ENCODE data around the gene B4GAT1.
A peak's percentile ranks its signal among the peaks of the same experiment; 100 is the strongest.
"Not testable (repeated sequence)": the region's sequence is repeated elsewhere in the genome, so short reads cannot be mapped to it uniquely, and the experiment has no call there.

The B4GAT1 gene

DNA sequence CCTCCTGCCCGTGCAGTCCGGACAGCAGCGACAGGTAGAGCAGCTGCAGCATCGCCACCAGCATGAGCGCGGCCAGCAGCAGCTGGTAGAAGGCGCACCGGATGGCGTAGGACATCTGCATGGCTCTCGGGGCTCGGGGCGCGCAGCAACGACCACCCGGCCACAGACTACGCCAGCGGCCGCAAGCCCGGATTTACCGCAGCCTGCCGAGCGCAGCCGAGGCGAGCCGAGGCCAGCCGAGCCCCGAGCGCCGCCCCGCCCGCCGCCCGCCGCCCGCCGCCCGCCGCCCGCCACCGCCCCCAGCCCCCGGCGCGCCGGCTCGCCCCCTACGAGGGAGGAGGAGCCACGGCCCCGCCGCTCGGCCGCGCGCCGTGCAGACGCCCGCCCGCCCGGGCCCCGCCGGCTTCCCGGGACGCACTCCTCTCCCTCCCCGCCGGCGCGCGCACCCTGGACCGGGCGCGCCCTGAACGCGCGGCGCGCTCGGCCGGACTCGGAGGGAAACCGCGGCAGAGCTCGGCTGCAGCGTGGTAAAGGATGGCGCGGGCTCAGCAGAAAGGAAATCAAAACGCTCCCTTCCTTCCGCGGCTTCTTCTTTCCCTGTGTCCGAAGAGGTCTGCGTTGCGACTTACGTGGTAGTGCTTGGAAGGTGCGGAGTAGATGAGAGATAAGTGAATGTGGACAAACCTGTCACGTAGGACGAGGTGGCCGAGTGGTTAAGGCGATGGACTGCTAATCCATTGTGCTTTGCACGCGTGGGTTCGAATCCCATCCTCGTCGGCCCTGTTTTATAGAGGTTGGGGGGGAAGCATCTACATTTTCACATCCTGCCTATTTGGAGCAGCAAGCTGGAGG lies at the start of gene B4GAT1:
B4GAT1 (minus strand) TSS at position 205 of the 852 bp plus-strand sequence; CDS start at position 121, 84 bp downstream.
- Histone ChIP-seq H3K4me1 (ENCODE audit: control insufficient read depth, insufficient read depth, low read length) (peaks cover 12% of the 10 kb centered on the region), H3K27ac (ENCODE audit: low read depth, low read length) (no peak within 1 kb of the TSS), H3K36me3 (ENCODE audit: control insufficient read depth, insufficient read depth, low read length) (no peaks in the 10 kb centered on the region), H3K4me3 (ENCODE audit: low read depth, low read length) (peak within 1 kb of the TSS; percentile 100), H3K27me3 (ENCODE audit: control insufficient read depth, insufficient read depth, low read length) (peaks cover 8% of the 10 kb centered on the region; the same call in 1 of the 2 replicates), H3K9ac (ENCODE audit: low read length) (peak within 1 kb of the TSS; percentile 88), H3K9me3 (ENCODE audit: control insufficient read depth, insufficient read depth, low read depth, low read length) (no peaks in the 10 kb centered on the region)

DNA sequence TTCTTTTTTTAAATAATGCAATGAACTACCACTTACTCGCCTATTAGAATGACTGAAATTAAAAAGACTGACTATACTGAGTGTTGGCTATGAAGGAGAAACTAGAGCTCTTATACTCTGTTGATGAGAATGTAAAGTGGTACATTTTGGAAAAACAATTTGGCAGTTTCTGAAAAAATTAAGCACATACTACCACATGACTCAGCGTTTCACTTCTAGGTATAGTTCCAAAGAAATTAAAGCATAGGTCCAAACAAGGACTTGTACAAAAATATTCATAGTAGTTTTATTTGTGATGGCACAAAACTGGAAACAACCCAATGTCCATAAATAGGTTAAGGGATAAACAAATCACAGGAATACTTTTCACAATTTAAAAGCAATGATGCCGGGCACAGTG lies 46.5 kb upstream of the B4GAT1 start:
- no peak overlapping the region for H3K9ac ChIP-seq (ENCODE audit: low read length)
- no peaks in the 10 kb centered on the region for H3K9me3 ChIP-seq (ENCODE audit: control insufficient read depth, insufficient read depth, low read depth, low read length)
- no peak overlapping the region for H3K4me3 ChIP-seq (ENCODE audit: low read depth, low read length)
- no peaks in the 10 kb centered on the region for H3K36me3 ChIP-seq (ENCODE audit: control insufficient read depth, insufficient read depth, low read length)
- H3K27me3 ChIP-seq (ENCODE audit: control insufficient read depth, insufficient read depth, low read length) = no peaks in the 10 kb centered on the region
- no peak overlapping the region for H3K27ac ChIP-seq (ENCODE audit: low read depth, low read length)
- no peaks in the 10 kb centered on the region for H3K4me1 ChIP-seq (ENCODE audit: control insufficient read depth, insufficient read depth, low read length)

DNA sequence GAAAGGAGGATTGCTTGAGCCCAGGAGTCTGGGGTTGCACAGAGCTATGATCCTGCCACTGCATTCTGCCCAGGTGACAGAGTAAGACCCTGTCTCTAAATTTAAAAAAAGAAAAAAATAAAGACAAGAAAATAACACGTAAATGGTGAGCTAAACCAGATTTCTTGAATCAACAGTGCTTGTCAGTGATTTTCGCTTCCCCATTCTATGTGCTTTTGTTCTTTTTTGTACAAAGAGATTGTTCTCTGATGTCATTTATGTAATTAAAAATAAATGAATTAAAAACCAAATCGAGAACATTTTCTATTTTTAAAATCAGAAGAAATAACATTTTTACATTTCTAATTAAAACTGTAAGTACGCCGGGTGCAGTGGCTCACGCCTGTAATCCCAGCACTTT lies 43.9 kb upstream of the B4GAT1 start:
- no peak overlapping the region for H3K27ac ChIP-seq (ENCODE audit: low read depth, low read length)
- no peaks in the 10 kb centered on the region for H3K36me3 ChIP-seq (ENCODE audit: control insufficient read depth, insufficient read depth, low read length)
- no peaks in the 10 kb centered on the region for H3K27me3 ChIP-seq (ENCODE audit: control insufficient read depth, insufficient read depth, low read length)
- H3K4me3 ChIP-seq (ENCODE audit: low read depth, low read length) = no peak overlapping the region
- no peak overlapping the region for H3K9ac ChIP-seq (ENCODE audit: low read length)
- H3K4me1 ChIP-seq (ENCODE audit: control insufficient read depth, insufficient read depth, low read length) = peaks cover 3% of the 10 kb centered on the region; the same call in 1 of the 2 replicates
- H3K9me3 ChIP-seq (ENCODE audit: control insufficient read depth, insufficient read depth, low read depth, low read length) = no peaks in the 10 kb centered on the region

DNA sequence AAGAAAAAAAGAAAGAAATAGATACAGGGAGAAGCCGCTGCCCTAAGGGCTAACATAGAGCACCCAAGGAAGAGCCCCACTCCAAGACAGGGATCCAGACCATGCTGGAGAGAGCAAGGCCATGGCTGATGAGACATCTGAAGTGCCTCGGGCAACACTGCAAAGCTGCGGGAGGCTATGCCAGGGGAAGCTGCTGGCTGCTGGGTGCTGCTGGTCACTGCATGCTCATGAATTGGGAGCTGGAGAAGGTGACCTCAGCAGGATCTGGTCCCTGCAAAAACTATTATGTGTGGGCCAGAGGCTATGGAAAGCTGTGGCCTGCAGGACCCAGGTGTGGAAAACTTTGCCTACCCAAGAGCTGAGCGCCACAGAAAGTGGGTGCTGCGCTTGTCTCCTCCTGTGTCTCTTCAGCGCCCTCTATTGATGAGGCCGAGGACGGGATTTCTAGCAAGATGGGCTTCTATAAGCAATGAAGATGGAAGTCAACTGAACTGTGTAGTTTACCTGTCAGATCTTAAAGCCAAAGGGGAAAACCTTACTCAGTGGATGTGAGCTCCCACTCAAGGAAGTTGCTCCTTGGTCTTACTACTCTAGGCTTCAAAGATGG lies 41.5 kb upstream of the B4GAT1 start:
- Histone ChIP-seq H3K4me1 (ENCODE audit: control insufficient read depth, insufficient read depth, low read length) (peaks cover 3% of the 10 kb centered on the region; the same call in 1 of the 2 replicates), H3K4me3 (ENCODE audit: low read depth, low read length) (no peak overlapping the region), H3K9ac (ENCODE audit: low read length) (no peak overlapping the region), H3K9me3 (ENCODE audit: control insufficient read depth, insufficient read depth, low read depth, low read length) (no peaks in the 10 kb centered on the region), H3K27me3 (ENCODE audit: control insufficient read depth, insufficient read depth, low read length) (no peaks in the 10 kb centered on the region), H3K36me3 (ENCODE audit: control insufficient read depth, insufficient read depth, low read length) (no peaks in the 10 kb centered on the region), H3K27ac (ENCODE audit: low read depth, low read length) (no peak overlapping the region)

DNA sequence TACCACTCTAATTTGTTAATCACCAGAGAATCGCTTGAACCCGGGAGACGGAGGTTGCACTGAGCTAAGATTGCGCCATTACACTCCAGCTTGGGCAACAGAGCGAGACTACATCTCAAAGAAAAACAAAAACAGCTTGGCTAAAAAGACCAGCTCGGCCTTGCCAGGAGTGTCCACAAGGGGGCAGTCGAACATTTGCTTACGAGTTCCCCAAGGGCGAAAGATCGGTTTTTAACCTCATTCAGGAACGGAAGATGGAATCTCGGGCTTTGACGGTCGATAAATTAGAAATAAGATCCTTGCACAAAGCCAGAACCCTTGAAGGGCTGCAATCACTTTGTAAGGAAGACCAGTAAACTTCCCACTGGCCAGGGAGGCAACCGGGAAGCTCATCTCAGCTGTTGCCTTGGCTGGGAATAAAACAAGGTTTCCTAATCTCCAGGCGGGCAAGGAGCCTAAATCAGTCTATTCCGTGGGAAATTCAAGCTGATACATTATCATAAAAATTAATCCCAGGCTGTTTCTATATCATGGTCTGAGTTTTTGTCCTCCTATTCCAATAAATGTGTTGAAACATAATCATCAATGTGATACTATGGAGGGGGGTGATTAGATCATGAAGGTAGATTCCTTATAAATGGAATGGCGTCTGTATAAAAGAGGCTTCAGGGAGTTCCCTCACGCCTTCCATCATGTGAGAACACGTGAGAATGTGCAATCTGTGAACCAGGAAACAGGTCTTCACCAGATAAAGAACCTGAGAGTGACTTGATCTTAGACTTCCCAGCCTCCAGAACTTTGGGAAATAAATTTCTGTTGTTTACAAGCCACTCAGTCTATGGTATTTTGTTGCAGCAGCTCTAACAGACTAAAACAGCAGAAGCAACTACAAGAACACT lies 39.0 kb upstream of the B4GAT1 start:
- H3K27me3 ChIP-seq (ENCODE audit: control insufficient read depth, insufficient read depth, low read length) = no peaks in the 10 kb centered on the region
- no peak overlapping the region for H3K9ac ChIP-seq (ENCODE audit: low read length)
- peak overlapping the region; percentile 37 for H3K4me3 ChIP-seq (ENCODE audit: low read depth, low read length)

DNA sequence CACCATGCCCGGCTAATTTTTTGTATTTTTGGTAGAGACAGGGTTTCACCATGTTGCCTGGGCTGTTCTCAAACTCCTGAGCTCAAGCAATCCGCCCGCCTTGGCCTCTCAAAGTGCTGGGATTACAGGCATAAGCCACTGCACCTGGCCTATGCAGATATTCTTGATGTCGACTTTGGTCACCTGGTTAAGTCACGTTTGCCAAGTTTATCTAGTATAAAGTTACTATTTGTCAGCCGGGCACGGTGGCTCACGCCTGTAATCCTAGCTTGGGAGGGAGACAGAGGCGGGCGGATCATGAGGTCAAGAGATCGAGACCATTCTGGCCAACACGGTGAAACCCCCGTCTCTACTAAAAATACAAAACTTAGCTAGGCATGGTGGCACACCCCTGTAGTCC lies 36.9 kb upstream of the B4GAT1 start:
- H3K4me3 ChIP-seq (ENCODE audit: low read depth, low read length); H3K4me1 ChIP-seq (ENCODE audit: control insufficient read depth, insufficient read depth, low read length); H3K9ac ChIP-seq (ENCODE audit: low read length); H3K36me3 ChIP-seq (ENCODE audit: control insufficient read depth, insufficient read depth, low read length); H3K9me3 ChIP-seq (ENCODE audit: control insufficient read depth, insufficient read depth, low read depth, low read length); H3K27ac ChIP-seq (ENCODE audit: low read depth, low read length); H3K27me3 ChIP-seq (ENCODE audit: control insufficient read depth, insufficient read depth, low read length): not testable (repeated sequence)

More for the DNA sequence above, 39.0 kb upstream of the B4GAT1 start:
- H3K4me1 ChIP-seq (ENCODE audit: control insufficient read depth, insufficient read depth, low read length) = peaks cover 3% of the 10 kb centered on the region; the same call in 1 of the 2 replicates
- H3K36me3 ChIP-seq (ENCODE audit: control insufficient read depth, insufficient read depth, low read length) = no peaks in the 10 kb centered on the region
- no peak overlapping the region for H3K27ac ChIP-seq (ENCODE audit: low read depth, low read length)
- H3K9me3 ChIP-seq (ENCODE audit: control insufficient read depth, insufficient read depth, low read depth, low read length) = no peaks in the 10 kb centered on the region

DNA sequence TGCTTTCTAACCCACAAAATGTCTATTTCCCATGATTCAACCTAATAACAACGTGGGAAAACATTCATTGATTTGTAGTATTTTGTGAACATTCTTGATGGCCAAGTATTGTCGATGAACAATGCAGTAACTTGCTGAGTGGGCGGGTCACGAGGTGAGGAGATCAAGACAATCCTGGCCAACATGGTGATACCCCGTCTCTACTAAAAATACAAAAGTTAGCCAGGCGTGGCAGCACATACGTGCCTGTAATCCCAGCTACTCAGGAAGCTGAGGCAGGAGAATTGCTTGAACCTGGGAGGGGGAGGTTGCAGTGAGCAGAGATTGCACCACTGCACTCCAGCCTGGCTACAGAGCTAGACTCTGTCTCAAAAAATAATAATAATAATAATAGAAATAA lies 32.8 kb upstream of the B4GAT1 start:
- H3K36me3 ChIP-seq (ENCODE audit: control insufficient read depth, insufficient read depth, low read length); H3K4me3 ChIP-seq (ENCODE audit: low read depth, low read length); H3K4me1 ChIP-seq (ENCODE audit: control insufficient read depth, insufficient read depth, low read length); H3K27me3 ChIP-seq (ENCODE audit: control insufficient read depth, insufficient read depth, low read length); H3K27ac ChIP-seq (ENCODE audit: low read depth, low read length); H3K9ac ChIP-seq (ENCODE audit: low read length); H3K9me3 ChIP-seq (ENCODE audit: control insufficient read depth, insufficient read depth, low read depth, low read length): not testable (repeated sequence)

DNA sequence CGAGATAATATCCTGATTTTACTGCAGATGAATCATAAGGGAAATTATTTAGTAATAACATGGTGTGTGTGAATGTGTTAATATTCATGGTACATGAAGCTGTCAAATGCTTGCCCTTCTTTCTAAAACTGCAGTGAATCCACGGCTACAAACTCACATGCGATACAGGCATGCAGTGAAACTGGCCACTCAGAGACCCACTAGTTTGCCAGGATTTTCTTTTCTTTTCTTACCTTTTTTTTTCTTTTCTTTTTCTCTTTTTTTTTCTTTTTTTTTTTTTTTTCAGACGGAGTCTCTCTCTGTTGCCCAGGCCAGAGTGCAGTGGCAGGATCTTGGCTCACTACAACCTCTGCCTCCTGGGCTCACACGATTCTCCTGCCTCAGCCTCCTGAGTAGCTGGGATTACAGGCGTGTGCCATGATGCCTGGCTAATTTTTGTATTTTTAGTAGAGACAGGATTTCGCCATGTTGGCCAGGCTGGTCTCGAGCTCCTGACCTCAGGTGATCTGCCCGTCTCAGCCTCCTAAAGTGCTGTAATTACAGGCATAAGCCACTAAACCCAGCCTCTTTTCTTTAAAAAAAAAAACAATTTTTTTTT lies 26.4 kb upstream of the B4GAT1 start:
- not testable (repeated sequence) for H3K27me3 ChIP-seq (ENCODE audit: control insufficient read depth, insufficient read depth, low read length); H3K27ac ChIP-seq (ENCODE audit: low read depth, low read length); H3K36me3 ChIP-seq (ENCODE audit: control insufficient read depth, insufficient read depth, low read length); H3K9me3 ChIP-seq (ENCODE audit: control insufficient read depth, insufficient read depth, low read depth, low read length); H3K4me3 ChIP-seq (ENCODE audit: low read depth, low read length); H3K9ac ChIP-seq (ENCODE audit: low read length)
- H3K4me1 ChIP-seq (ENCODE audit: control insufficient read depth, insufficient read depth, low read length) = peaks cover 20% of the 10 kb centered on the region

DNA sequence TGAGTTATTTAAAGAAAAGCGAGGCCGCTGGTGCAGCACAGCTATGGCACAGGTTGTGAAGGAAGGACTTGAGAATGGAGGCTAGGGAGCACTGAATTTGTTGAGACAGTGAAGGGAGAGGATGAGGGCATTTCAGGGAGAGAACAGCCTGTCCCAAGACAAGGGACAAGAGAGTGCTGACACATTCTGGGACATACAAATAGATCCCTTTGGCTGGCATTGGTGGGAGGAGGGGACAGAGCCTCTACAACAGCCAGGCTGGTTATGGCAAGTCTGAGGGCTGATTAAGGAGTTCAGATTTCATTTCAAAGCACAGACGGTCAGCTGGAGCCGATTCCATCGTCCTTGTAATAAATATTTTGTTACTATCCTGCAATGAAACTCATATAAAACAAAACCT lies 25.8 kb upstream of the B4GAT1 start:
- Histone ChIP-seq H3K36me3 (ENCODE audit: control insufficient read depth, insufficient read depth, low read length) (peaks cover 12% of the 10 kb centered on the region), H3K9me3 (ENCODE audit: control insufficient read depth, insufficient read depth, low read depth, low read length) (no peaks in the 10 kb centered on the region), H3K9ac (ENCODE audit: low read length) (no peak overlapping the region), H3K4me3 (ENCODE audit: low read depth, low read length) (no peak overlapping the region), H3K27me3 (ENCODE audit: control insufficient read depth, insufficient read depth, low read length) (no peaks in the 10 kb centered on the region), H3K4me1 (ENCODE audit: control insufficient read depth, insufficient read depth, low read length) (peaks cover 20% of the 10 kb centered on the region), H3K27ac (ENCODE audit: low read depth, low read length) (no peak overlapping the region)

DNA sequence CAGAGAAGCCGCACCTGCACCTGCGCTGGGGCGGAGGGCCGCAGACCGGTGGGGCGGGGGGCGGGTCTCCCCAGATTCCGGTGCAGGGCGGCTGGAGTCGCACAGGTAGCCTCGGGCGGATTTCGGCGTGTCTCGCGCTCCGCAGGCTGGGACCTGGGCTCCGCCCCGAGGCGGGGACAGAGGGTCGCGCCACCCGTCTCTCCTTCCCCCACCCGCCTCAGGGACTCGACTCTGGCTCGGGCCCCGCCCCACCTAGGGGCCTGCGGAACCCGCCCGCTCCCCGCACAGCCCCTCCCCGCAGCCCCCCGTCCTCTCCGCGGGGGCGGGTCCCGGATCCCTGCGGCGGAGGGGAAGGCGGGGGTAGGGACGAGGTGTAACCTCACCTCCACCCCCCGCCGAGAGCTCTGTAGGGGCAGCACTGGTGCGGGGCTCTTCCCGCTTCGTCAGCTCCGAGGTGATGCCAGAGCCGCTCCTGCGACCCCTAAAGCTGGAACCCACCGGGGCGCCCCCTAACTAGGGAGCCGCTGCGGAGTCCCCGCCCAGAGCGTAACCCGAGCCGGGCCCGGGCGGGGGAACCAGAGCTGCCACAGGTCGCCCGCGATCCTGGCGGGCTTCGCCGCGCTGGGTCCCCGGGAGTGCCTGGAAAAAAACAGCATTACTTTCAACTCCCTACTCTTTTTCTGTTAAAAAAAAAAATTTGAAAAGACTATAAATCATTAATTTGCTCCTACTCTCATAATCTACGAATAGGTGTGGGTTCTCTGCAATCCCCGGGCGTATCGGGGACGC lies 24.4 kb upstream of the B4GAT1 start, which contains the start of gene SLC29A2:
SLC29A2 (minus strand) TSS at position 134 of the 789 bp plus-strand sequence. CDS start 169 bp downstream, outside the sequence.
- no peaks in the 10 kb centered on the region for H3K27me3 ChIP-seq (ENCODE audit: control insufficient read depth, insufficient read depth, low read length)
- H3K27ac ChIP-seq (ENCODE audit: low read depth, low read length) = peak within 1 kb of the TSS; percentile 67
- peak within 1 kb of the TSS; percentile 83 for H3K4me3 ChIP-seq (ENCODE audit: low read depth, low read length)
- H3K9ac ChIP-seq (ENCODE audit: low read length) = peak within 1 kb of the TSS; percentile 84
- peaks cover 20% of the 10 kb centered on the region for H3K4me1 ChIP-seq (ENCODE audit: control insufficient read depth, insufficient read depth, low read length)
- H3K9me3 ChIP-seq (ENCODE audit: control insufficient read depth, insufficient read depth, low read depth, low read length) = no peaks in the 10 kb centered on the region
- peaks cover 26% of the 10 kb centered on the region for H3K36me3 ChIP-seq (ENCODE audit: control insufficient read depth, insufficient read depth, low read length)
